Measurements from ENCODE around the gene DOCK4.

DNA sequence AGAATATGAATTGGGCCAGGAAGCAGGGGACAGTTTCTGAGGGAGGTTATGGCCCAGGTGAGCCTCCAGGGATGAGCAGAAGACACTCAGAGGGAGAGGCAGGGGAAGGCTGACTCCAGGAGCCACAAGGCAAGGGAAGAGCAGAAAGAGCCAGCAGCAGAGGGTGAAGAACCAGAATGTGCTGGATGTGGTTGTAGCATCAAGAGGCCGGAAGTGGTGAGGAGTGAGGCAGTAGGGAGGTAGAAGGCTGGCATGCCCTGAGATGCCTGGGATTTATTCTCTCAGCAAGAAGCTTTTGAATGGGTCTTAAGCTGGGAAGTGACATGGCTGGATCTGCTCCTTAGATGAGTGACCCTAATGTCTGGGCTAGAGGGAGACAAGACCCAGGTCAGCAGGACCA, 311.7 kb downstream of the DOCK4 start:
- no peak for TF ChIP-seq FOXK2 (IDR thresholded peaks at IDR 0.05)
- no peak for TF ChIP-seq BHLHE40 (IDR thresholded peaks at IDR 0.05; ENCODE audit: borderline replicate concordance)
- TF ChIP-seq CTBP1 (IDR thresholded peaks at IDR 0.05; ENCODE audit: borderline replicate concordance), result no peak
- TF ChIP-seq ZNF384 (IDR thresholded peaks at IDR 0.05), result no peak
- no peak for TF ChIP-seq FOXM1 (IDR thresholded peaks at IDR 0.05; ENCODE audit: borderline replicate concordance)
- no peak for TF ChIP-seq SUZ12 (IDR thresholded peaks at IDR 0.05)
- no peak for TF ChIP-seq L3MBTL2 (conservative IDR thresholded peaks at IDR 0.05)
- TF ChIP-seq NFRKB (IDR thresholded peaks at IDR 0.05), result no peak
- TF ChIP-seq SP1 (IDR thresholded peaks at IDR 0.05), result no peak
